Activated CD8-positive, alpha-beta T cell treated with anti-CD3 and anti-CD28 coated beads for 36 hours (primary cell): ENCODE data around the gene ADGRV1. TPM values are rescaled to one million over a fixed set of nuclear protein-coding genes. Genes with fewer than 3 reads are reported as not detected.

Experiments used
- ATAC-seq: fragments of 200-7000 bp; cut with Tn5 transposase; one replicate; pipeline ENCODE4 v1.10.0; 2021; ENCODE audit warnings: mild to moderate bottlenecking, moderate library complexity
- CTCF ChIA-PET: fragments of 350-600 bp; sonication (Branson Sonifier 250); formaldehyde crosslinking; loops from one replicate; lab custom pipeline; 2021; ENCODE audit warnings: antibody characterized with exemption; lab: Charles Lee
- POLR2A ChIA-PET: fragments of 350-600 bp; sonication (Branson Sonifier 250); formaldehyde crosslinking; loops from one replicate; lab custom pipeline; 2021; ENCODE audit warnings: antibody characterized with exemption; lab: Charles Lee
- DNase-seq: peaks from one replicate; pipeline ENCODE4 v3.0.0-alpha.2; 2020
- H3K27ac Mint-ChIP-seq: one replicate; pipeline ENCODE4 v1.8.0; 2021; ENCODE audit warnings: mild to moderate bottlenecking, mixed read lengths
- H3K27me3 Mint-ChIP-seq: one replicate; pipeline ENCODE4 v1.8.0; 2021; ENCODE audit warnings: mixed read lengths
- H3K36me3 Mint-ChIP-seq: one replicate; pipeline ENCODE4 v1.8.0; 2021; ENCODE audit warnings: low read depth, mixed read lengths
- H3K4me1 Mint-ChIP-seq: one replicate; pipeline ENCODE4 v1.8.0; 2021; ENCODE audit warnings: low read depth, mixed read lengths
- H3K4me3 Mint-ChIP-seq: one replicate; pipeline ENCODE4 v1.8.0; 2021; ENCODE audit warnings: mild to moderate bottlenecking, moderate library complexity, mixed read lengths
- H3K9me3 Mint-ChIP-seq: one replicate; pipeline ENCODE4 v1.8.0; 2021; ENCODE audit warnings: mixed read lengths
- CTCF ChIP-seq: fragments of 200-600 bp; IDR thresholded peaks from one replicate; pipeline ENCODE4 v1.8.0; 2022; ENCODE audit warnings: antibody characterized with exemption, mild to moderate bottlenecking
- intact Hi-C: fragments of 100-400 bp; cut with micrococcal nuclease; formaldehyde crosslinking; loops from one replicate; pipeline ENCODE4 v1.10.0; 2022
- total RNA-seq, 2 experiments: library from RNA; stranded (reverse); gene quantifications; one replicate each; pipeline ENCODE4 v1.2.3, GENCODE V29; 2021

ADGRV1 gene
- total RNA-seq, 2 experiments from 2014 or later = 0.18 TPM; not detected in 1

GRCh38 chr5:91127456-91128081 is 569.0 kb downstream of the ADGRV1 start:
- DNase-seq = no peak
- H3K4me3 Mint-ChIP-seq = no peak overlapping the region
- H3K27ac Mint-ChIP-seq = no peak overlapping the region
- CTCF ChIA-PET = interaction anchor here (0.7 kb wide), 1 partner anchor 258 kb away, joined by 4 read pairs; no protein-coding TSS in a partner anchor
- ATAC-seq = no peak
- intact Hi-C loops = no loop called here
- TF ChIP-seq CTCF = no peak
- H3K9me3 Mint-ChIP-seq = no peaks in the 10 kb centered on the region
- peaks cover 2% of the 10 kb centered on the region for H3K27me3 Mint-ChIP-seq
- H3K36me3 Mint-ChIP-seq = no peaks in the 10 kb centered on the region
- POLR2A ChIA-PET = no interaction called here
- H3K4me1 Mint-ChIP-seq = no peaks in the 10 kb centered on the region

- POLR2A ChIA-PET = no interaction called here
These were observed 570.0 kb downstream of the ADGRV1 start for GRCh38 chr5:91128604-91129003.

GRCh38 chr5:91129748-91130147 is 571.2 kb downstream of the ADGRV1 start:
- ATAC-seq (no peak), DNase-seq (no peak)
- H3K9me3 Mint-ChIP-seq = no peaks in the 10 kb centered on the region
- CTCF ChIA-PET = no interaction called here
- H3K4me1 Mint-ChIP-seq = no peaks in the 10 kb centered on the region
- H3K27me3 Mint-ChIP-seq = peaks cover 5% of the 10 kb centered on the region
- POLR2A ChIA-PET = no interaction called here
- H3K27ac Mint-ChIP-seq = no peak overlapping the region
- no peak for TF ChIP-seq CTCF
- no peaks in the 10 kb centered on the region for H3K36me3 Mint-ChIP-seq
- no peak overlapping the region for H3K4me3 Mint-ChIP-seq
- intact Hi-C loops = no loop called here

More at GRCh38 chr5:91128604-91129003, 570.0 kb downstream of the ADGRV1 start:
- CTCF ChIA-PET = no interaction called here
- intact Hi-C loops = no loop called here
- Mint-ChIP-seq H3K4me1 (no peaks in the 10 kb centered on the region), H3K9me3 (no peaks in the 10 kb centered on the region), H3K36me3 (no peaks in the 10 kb centered on the region), H3K27ac (no peak overlapping the region), H3K27me3 (peaks cover 2% of the 10 kb centered on the region), H3K4me3 (no peak overlapping the region)
- DNase-seq = no peak
- no peak for ATAC-seq
- no peak for TF ChIP-seq CTCF

GRCh38 chr5:91130759-91131158 is 572.2 kb downstream of the ADGRV1 start:
- Mint-ChIP-seq H3K4me1 (peaks cover 1% of the 10 kb centered on the region), H3K27ac (no peak overlapping the region), H3K4me3 (no peak overlapping the region), H3K9me3 (no peaks in the 10 kb centered on the region), H3K27me3 (peaks cover 7% of the 10 kb centered on the region), H3K36me3 (no peaks in the 10 kb centered on the region)
- ChIA-PET POLR2A (no interaction called here), CTCF (no interaction called here)
- intact Hi-C loops = no loop called here
- DNase-seq = no peak
- no peak for ATAC-seq
- no peak for TF ChIP-seq CTCF

- ATAC-seq = no peak
- H3K9me3 Mint-ChIP-seq = no peaks in the 10 kb centered on the region
- POLR2A ChIA-PET = no interaction called here
- H3K27me3 Mint-ChIP-seq = peaks cover 10% of the 10 kb centered on the region
- no peak overlapping the region for H3K27ac Mint-ChIP-seq
- no peak overlapping the region for H3K4me3 Mint-ChIP-seq
- H3K4me1 Mint-ChIP-seq = peaks cover 7% of the 10 kb centered on the region
- no peaks in the 10 kb centered on the region for H3K36me3 Mint-ChIP-seq
- intact Hi-C loops = no loop called here
- CTCF ChIA-PET = interaction anchor here (0.8 kb wide), 1 partner anchor 252 kb away, joined by 3 read pairs; no protein-coding TSS in a partner anchor
- no peak for DNase-seq
- no peak for TF ChIP-seq CTCF
These were observed 574.0 kb downstream of the ADGRV1 start for GRCh38 chr5:91132550-91132949.
